Spleen (tissue), 11 donors: ENCODE results near the gene TBCD. TPM values are rescaled to one million over a fixed set of nuclear protein-coding genes. Genes with fewer than 3 reads are reported as not detected.

Experiments
- DNase-seq: peaks from one replicate; pipeline ENCODE4 v3.0.0-alpha.2; 2020
- H3K27ac ChIP-seq, 8 donors: fragments of 200-600 bp; sonication (generic) in 7 of 8; 1 replicate in 4 of 8; 2 replicates in 4 of 8; pipeline versions ENCODE4 v1.5.0 to v1.8.0; 2016 to 2021; ENCODE audit warnings: inconsistent platforms in 4 of 8, mild to moderate bottlenecking in 4 of 8, moderate library complexity in 1 of 8
- H3K27me3 ChIP-seq, 7 donors: fragments of 200-600 bp; sonication (generic) in 6 of 7; replicated peaks in 1 of 7; 1 replicate in 4 of 7; 2 replicates in 3 of 7; pipeline versions ENCODE4 v1.5.0 to v1.8.0; 2016 to 2021; ENCODE audit warnings: inconsistent platforms in 3 of 7, mild to moderate bottlenecking in 1 of 7
- H3K36me3 ChIP-seq, 6 donors: fragments of 200-600 bp; sonication (generic) in 5 of 6; 1 replicate in 4 of 6; 2 replicates in 2 of 6; pipeline versions ENCODE4 v1.5.0 to v1.8.0; 2016 to 2021; ENCODE audit warnings: inconsistent platforms in 2 of 6
- H3K4me1 ChIP-seq, 6 donors: fragments of 200-600 bp; sonication (generic) in 5 of 6; 1 replicate in 3 of 6; 2 replicates in 3 of 6; pipeline versions ENCODE4 v1.5.0 to v1.8.0; 2016 to 2021; ENCODE audit warnings: inconsistent platforms in 3 of 6
- H3K4me3 ChIP-seq, 8 donors: fragments of 200-600 bp; sonication (generic) in 7 of 8; 1 replicate in 4 of 8; 2 replicates in 4 of 8; pipeline versions ENCODE4 v1.5.0 to v1.8.0; 2016 to 2021; ENCODE audit warnings: inconsistent platforms in 4 of 8, mild to moderate bottlenecking in 4 of 8, moderate library complexity in 2 of 8
- H3K9me3 ChIP-seq, 8 donors: fragments of 200-600 bp; sonication (generic) in 7 of 8; 1 replicate in 4 of 8; 2 replicates in 4 of 8; pipeline versions ENCODE4 v1.5.0 to v1.8.0; 2016 to 2021; ENCODE audit warnings: inconsistent platforms in 4 of 8
- POLR2A ChIP-seq, 3 donors: fragments of 450-650 bp; IDR thresholded peaks; one replicate each; pipeline ENCODE4 v1.5.1; 2017; ENCODE audit warnings: antibody characterized with exemption in 3 of 3, mild to moderate bottlenecking in 1 of 3
- POLR2AphosphoS5 ChIP-seq, 3 donors: sonication (generic); formaldehyde crosslinking; IDR thresholded peaks; one replicate each; pipeline ENCODE4 v1.5.1; 2017; ENCODE audit warnings: antibody characterized with exemption in 3 of 3
- WGBS, 5 donors: extraction: QIAGEN DNeasy Blood & Tissue Kit in 3 of 5; methylation state at CpG; one replicate each; pipeline versions ENCODE4 v1.1.5 to v1.1.7; 2013 to 2018; 5-methylcytosine and 5-hydroxymethylcytosine counted together
- intact Hi-C: fragments of 100-400 bp; cut with DNase I; formaldehyde crosslinking; loops from one replicate; pipeline ENCODE4 v1.15.0; 2023; ENCODE audit warnings: low total_unique reads
- polyA plus RNA-seq, 3 donors: library from polyadenylated mRNA; stranded (reverse); fragments of 200-250 nt; gene quantifications; one replicate each; pipeline ENCODE4 v1.2.1, GENCODE V29; 2013
- total RNA-seq, 7 donors: library from RNA; depleted of rRNA in 3 of 7; stranded (reverse); fragments of >200 nt in 3 of 7; fragmentation: NEBNext Ultra II Directional in 4 of 7; extraction: Animal tissue kit (Norgen Biotek cat#: 25700) in 4 of 7; gene quantifications; one replicate each; pipeline versions ENCODE4 v1.1.0 to v1.2.1, GENCODE V29; 2016 to 2021
- TF ChIP-seq, protein P1 (sequence below), 11 experiments: fragments of 200-600 bp in 7 of 11; fragments of 450-650 bp in 4 of 11; sonication (generic) in 4 of 11; IDR thresholded peaks in 8 of 11; conservative IDR thresholded peaks in 3 of 11; 1 replicate in 7 of 11; 2 replicates in 4 of 11; pipeline versions ENCODE4 v1.4.0 to v1.8.0; 2016 to 2021; ENCODE audit warnings: antibody characterized with exemption in 11 of 11, inconsistent platforms in 4 of 11, mild to moderate bottlenecking in 1 of 11
- donor health status: healthy with polysubstance abuse.
- donor health status: DM: no; HTN: no; CAD: no; lungs with moderate emphysema.
- donor health status: DM: no; HTN: no; CAD: no.
- donor health status: Bipolar disorder and iron deficiency.
- donor health status: healthy.
- donor health status: DM: no; HTN: no; CAD: no.
- donor health status: DM: yes; HTN: yes; CAD: no.

TBCD gene
- total and polyA plus RNA-seq, 10 donors, result 55.6 to 207 (median 108) TPM

DNA sequence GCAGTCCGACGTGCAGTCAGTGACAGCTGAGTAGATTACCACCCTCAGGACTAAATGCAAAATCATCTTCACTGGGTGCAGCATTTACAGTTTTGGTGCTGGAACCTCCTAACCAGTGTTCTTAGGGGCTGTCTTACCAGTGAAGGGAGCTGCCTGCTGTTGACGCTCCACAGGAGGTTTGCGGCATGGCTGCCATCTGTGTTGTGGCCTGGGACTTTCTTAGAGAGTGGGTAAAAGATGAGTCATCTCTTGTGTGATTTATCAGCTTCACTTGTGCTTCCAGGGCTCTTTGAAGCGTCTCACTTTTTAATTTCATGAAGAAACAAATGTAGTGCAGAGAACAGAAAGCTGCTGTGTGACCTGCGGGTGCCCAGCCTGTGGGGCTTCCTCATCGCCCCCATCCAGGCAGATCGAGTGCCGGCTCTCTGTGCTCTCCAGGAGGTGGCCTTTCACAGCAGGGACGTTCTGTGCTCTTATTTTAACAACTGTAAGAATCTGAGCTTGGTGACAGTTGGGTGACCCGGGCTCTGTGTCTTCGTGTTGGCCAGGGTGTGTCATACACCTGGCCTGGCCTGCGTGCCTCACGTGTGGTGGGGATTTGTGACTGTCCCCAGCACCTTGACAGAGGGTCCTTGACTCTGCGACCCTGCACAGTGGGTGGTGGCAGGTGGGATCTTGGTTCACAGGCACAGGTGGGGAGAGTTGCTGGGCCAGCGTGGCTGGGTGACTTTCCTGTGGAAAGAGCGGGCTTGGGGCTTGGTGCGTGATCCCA is 112.3 kb downstream of the TBCD start:
- intact Hi-C loops, result no loop called here
- Histone ChIP-seq H3K27ac (peak overlapping the region; percentile 46 to 88 (median 67)), H3K27me3 (no peaks in the 10 kb centered on the region), H3K4me3 (peak overlapping the region in 1 of 8 donors; percentile 28), H3K9me3 (no peaks in the 10 kb centered on the region), H3K36me3 (peaks cover 0 to 15% (median 0%) of the 10 kb centered on the region in 6 donors), H3K4me1 (peaks cover 43 to 91% (median 68%) of the 10 kb centered on the region in 6 donors)
- WGBS, 5 donors, result 35 to 65% (median 54%) methylated on average over 8 to 18 of the region's 18 CpGs
- peak; percentile 89 for DNase-seq
- no peak for TF ChIP-seq POLR2A (IDR thresholded peaks at IDR 0.05)
- TF ChIP-seq POLR2AphosphoS5 (IDR thresholded peaks at IDR 0.05), result peak; percentile 55 to 61 (median 59)
- TF ChIP-seq, protein P1, sequence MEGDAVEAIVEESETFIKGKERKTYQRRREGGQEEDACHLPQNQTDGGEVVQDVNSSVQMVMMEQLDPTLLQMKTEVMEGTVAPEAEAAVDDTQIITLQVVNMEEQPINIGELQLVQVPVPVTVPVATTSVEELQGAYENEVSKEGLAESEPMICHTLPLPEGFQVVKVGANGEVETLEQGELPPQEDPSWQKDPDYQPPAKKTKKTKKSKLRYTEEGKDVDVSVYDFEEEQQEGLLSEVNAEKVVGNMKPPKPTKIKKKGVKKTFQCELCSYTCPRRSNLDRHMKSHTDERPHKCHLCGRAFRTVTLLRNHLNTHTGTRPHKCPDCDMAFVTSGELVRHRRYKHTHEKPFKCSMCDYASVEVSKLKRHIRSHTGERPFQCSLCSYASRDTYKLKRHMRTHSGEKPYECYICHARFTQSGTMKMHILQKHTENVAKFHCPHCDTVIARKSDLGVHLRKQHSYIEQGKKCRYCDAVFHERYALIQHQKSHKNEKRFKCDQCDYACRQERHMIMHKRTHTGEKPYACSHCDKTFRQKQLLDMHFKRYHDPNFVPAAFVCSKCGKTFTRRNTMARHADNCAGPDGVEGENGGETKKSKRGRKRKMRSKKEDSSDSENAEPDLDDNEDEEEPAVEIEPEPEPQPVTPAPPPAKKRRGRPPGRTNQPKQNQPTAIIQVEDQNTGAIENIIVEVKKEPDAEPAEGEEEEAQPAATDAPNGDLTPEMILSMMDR (IDR thresholded peaks at IDR 0.05 in 8 of 11, conservative IDR thresholded peaks at IDR 0.05 in 3 of 11), result peak in 2 of 11 experiments; percentile 8 to 24

DNA sequence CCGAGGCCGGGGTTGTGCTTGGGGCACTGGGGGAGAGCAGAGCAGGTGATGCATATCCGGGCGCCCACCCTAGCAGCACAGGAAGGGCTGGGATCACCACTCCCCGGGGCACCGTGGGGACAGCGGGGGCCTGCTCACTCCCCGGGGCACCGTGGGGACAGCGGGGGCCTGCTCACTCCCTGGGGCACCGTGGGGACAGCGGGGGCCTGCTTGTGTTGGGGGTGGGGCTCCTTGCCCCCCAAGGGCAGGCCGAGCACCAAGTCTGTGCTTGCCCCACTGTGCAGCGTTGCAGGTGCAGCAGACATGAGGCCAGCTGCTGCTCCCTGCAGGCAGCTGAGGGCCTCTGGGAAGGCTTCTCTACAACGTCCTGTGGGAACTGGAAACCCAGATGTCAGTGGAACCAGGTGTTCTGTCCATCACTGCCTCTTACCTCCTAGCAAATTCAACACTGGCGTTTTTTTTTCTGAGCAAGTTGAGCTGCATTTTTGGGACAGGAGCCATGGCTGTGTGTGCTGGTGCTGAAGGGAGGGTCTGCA is 112.9 kb downstream of the TBCD start:
- peaks cover 0 to 19% (median 0%) of the 10 kb centered on the region in 6 donors for H3K36me3 ChIP-seq
- H3K4me1 ChIP-seq, result peaks cover 38 to 89% (median 66%) of the 10 kb centered on the region in 6 donors
- TF ChIP-seq POLR2AphosphoS5 (IDR thresholded peaks at IDR 0.05) (peak in 1 of 3 donors; percentile 72), POLR2A (IDR thresholded peaks at IDR 0.05) (no peak)
- H3K9me3 ChIP-seq, result no peaks in the 10 kb centered on the region
- intact Hi-C loops, result no loop called here
- no peaks in the 10 kb centered on the region for H3K27me3 ChIP-seq
- WGBS, 5 donors, result 38 to 70% (median 69%) methylated on average over 5 to 16 of the region's 16 CpGs
- peak overlapping the region in 1 of 8 donors; percentile 28 for H3K4me3 ChIP-seq
- no peak for DNase-seq
- peak overlapping the region; percentile 46 to 88 (median 67) for H3K27ac ChIP-seq

DNA sequence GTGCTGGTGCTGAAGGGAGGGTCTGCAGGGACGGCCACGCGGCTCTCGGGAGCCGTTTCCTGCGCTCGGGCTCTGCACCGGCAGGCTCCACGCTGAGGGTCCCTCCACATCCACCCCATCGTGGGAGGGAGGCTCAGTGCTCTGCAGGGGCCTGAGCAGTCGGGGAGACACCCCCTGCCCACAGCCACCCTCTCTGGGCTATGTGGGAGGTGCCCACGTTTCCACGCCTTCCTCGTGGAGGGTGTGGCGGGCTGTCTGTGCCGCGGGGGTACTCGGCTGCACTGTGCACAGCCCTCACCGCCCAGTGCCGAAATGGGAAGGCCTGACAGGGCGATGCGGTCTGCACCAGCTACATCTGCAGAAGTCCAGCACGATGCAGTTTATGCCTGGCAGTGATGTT is 113.4 kb downstream of the TBCD start:
- 81 to 95% (median 83%) methylated on average over 20 to 23 of the region's 23 CpGs for WGBS, 5 donors
- Histone ChIP-seq H3K4me1 (peaks cover 34 to 89% (median 64%) of the 10 kb centered on the region in 6 donors), H3K4me3 (no peak overlapping the region), H3K9me3 (no peaks in the 10 kb centered on the region), H3K27ac (peak overlapping the region in 5 of 8 donors; percentile 61 to 88 (median 82)), H3K27me3 (no peaks in the 10 kb centered on the region), H3K36me3 (peaks cover 0 to 24% (median 4%) of the 10 kb centered on the region in 6 donors)
- TF ChIP-seq POLR2AphosphoS5 (IDR thresholded peaks at IDR 0.05) (no peak), POLR2A (IDR thresholded peaks at IDR 0.05) (no peak)
- intact Hi-C loops, result no loop called here
- peak; percentile 76 for DNase-seq

DNA sequence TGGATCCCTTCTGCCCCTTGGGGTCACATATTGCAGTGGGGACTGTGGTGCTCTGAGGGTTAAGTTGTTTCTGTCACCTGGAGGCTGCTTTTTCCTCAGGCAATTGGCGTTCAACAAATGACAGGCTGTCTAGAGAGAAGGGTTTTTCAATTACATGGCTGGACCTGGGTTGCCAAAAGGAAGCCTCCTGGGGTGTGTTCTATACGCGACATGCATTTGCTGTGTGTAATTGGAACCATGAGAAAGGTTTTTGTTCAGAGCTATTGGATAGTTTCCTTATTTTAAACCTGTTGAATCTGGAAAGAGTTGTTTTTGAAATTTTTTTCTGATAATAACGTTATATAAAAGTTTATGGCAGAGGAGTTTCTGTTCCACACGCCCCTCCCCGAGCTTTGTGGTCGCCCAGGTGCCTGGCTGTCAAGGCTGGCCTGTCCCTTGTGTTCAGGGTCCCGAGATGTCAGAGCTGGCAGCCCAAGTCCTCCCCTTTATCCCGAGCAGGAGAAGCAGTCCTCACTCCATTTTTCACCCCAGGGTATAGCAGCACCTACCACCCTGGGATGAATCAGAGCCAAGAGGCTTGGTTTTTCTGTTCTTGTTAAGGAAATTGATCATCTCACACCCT is 114.0 kb downstream of the TBCD start:
- Histone ChIP-seq H3K27ac (peak overlapping the region in 3 of 8 donors; percentile 1 to 82 (median 73)), H3K4me1 (peaks cover 27 to 89% (median 64%) of the 10 kb centered on the region in 6 donors), H3K9me3 (no peaks in the 10 kb centered on the region), H3K27me3 (no peaks in the 10 kb centered on the region), H3K4me3 (no peak overlapping the region), H3K36me3 (peaks cover 0 to 30% (median 10%) of the 10 kb centered on the region in 6 donors)
- TF ChIP-seq, protein P1 (IDR thresholded peaks at IDR 0.05 in 8 of 11, conservative IDR thresholded peaks at IDR 0.05 in 3 of 11), result no peak
- no peak for TF ChIP-seq POLR2AphosphoS5 (IDR thresholded peaks at IDR 0.05)
- no peak for TF ChIP-seq POLR2A (IDR thresholded peaks at IDR 0.05)
- intact Hi-C loops, result no loop called here
- no peak for DNase-seq
- WGBS, 5 donors, result 62 to 80% (median 78%) methylated on average over 9 of the region's 9 CpGs
